CD4-positive, alpha-beta T cell treated with Interleukin-12 subunit alpha and Interleukin-12 subunit beta, for 1 hour (primary cell): ENCODE measurements around the gene ZNF865.
A peak's percentile ranks its signal among the peaks of the same experiment; 100 is the strongest.

ENCODE experiments used
- DNase-seq: peaks from one replicate; pipeline ENCODE4 v3.0.0-alpha.2; 2020

ZNF865 gene

GRCh38 chr19:55647732-55648584 is 42.5 kb downstream of the ZNF865 start, which contains the start of gene CCDC106:
TSS of gene CCDC106 (plus strand) at chr19:55648212. CDS start at chr19:55649047, 835 bp downstream.
- DNase-seq: peak; percentile 52

- no peak for DNase-seq
These were observed 43.3 kb downstream of the ZNF865 start for GRCh38 chr19:55648585-55649267.

GRCh38 chr19:55649268-55650125 is 44.0 kb downstream of the ZNF865 start:
- no peak for DNase-seq

DNA sequence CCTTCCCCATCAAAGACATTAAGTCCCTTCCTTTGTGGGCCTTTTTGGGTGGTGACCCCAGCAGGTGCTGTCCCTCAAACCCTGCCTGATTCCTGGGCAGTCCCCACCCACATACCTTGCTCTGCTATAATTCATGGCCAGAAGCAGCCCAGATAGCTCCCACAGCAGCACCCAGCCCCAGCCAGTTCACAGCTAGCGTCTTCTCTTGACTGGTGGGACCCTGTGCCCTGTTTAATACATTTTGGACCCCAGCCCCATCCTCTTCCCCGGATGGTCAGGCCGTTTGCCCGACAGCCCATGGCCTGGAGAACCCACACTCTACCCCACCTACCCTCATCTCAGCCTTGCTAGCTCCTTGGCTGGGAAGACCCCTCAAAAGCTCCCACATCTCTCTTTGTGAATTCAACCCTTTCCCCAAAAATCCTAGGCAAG is 44.7 kb downstream of the ZNF865 start:
- no peak for DNase-seq

GRCh38 chr19:55650602-55651230 is 45.3 kb downstream of the ZNF865 start:
- DNase-seq: no peak

GRCh38 chr19:55651236-55651635 is 45.8 kb downstream of the ZNF865 start:
- no peak for DNase-seq

- no peak for DNase-seq
These were observed 47.1 kb downstream of the ZNF865 start for GRCh38 chr19:55652311-55653128.

GRCh38 chr19:55653651-55654322 is 48.3 kb downstream of the ZNF865 start:
- peak; percentile 99 for DNase-seq

- peak; percentile 100 for DNase-seq
These were observed 48.9 kb downstream of the ZNF865 start for GRCh38 chr19:55654323-55654867.

DNA sequence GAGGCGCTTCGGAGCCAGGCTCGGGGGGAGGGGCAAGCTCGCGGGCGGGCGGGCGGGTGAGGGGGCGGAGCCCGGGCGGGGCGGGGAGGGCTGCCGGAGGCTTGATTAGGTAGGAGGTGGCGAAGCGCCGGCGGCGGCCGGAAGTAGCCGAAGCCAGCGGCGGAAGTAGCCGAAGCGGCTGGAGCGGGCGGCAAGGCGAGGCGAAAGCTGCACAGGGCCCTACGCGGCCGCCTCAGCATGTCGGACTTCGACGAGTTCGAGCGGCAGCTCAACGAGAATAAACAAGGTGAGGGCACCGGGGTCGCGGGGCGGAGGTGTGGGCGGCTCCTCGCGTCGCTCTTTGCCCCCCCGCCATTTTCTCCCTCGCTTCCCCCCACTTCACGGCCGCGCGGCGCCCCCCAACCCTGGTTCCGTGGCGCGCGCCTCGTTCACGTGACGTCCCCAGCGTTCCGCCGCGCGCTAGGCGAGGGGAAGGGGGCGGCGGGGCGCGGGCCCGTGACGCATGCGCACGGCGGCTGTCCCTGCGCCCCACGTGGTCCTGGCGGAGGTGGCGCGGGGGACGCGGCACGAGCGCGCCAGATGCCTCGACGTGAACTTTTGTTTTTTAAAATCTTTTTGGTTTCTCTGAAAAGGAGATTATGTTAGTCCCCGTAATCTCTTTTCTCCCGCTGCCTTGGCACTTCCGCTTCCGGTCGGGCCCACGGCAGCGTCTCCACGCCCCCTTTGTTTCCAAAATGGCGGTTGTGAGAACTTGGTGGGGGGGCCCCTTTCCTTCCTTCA is 49.6 kb downstream of the ZNF865 start, which contains the start of gene U2AF2:
Gene U2AF2, plus strand, starts transcription at position 168 of the 780 bp plus-strand sequence. Its CDS starts 70 bp downstream, at position 238.
- DNase-seq: peak; percentile 97

- DNase-seq: no peak
These were observed 50.2 kb downstream of the ZNF865 start for GRCh38 chr19:55655648-55656040.

DNA sequence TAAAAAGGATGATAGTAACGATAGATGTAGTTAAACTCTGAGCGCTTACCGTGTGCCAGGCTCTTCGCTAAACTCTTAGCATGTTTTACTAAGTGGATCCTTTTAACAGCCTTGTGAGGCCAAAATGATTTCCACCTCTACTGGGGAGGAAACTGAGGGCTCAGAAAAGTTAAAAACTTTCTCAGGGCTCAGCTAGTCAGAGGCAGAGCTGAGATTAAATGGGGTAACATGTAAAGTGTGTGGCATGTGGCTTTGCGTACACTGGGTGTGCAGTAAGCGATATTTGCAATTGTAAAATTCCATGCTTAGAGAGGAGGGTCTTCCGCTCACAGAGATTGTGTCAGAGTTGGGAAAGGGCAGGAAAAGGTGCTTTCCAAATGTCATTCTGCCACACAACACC is 51.1 kb downstream of the ZNF865 start:
- no peak for DNase-seq

GRCh38 chr19:55656988-55657747 is 51.7 kb downstream of the ZNF865 start:
- DNase-seq: no peak

GRCh38 chr19:55658846-55659459 is 53.5 kb downstream of the ZNF865 start:
- DNase-seq: no peak

GRCh38 chr19:55659822-55660221 is 54.4 kb downstream of the ZNF865 start:
- DNase-seq: no peak

- DNase-seq: no peak
These were observed 55.0 kb downstream of the ZNF865 start for GRCh38 chr19:55660404-55660803.

DNA sequence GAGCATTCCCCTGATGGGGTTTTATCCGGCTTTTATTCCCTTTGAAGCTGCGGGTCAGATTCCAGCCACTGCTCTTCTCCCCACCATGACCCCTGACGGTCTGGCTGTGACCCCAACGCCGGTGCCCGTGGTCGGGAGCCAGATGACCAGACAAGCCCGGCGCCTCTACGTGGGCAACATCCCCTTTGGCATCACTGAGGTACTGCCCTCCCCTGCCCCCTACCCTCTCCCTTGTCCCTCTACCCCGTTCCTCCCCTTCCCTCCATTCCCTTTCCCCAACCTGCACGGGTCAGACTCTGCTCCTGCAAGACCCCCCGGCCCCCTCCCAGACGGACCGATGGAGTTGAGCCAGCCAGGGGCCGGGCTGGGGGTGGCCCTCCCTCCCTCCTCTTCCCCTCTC is 55.5 kb downstream of the ZNF865 start:
- no peak for DNase-seq

DNA sequence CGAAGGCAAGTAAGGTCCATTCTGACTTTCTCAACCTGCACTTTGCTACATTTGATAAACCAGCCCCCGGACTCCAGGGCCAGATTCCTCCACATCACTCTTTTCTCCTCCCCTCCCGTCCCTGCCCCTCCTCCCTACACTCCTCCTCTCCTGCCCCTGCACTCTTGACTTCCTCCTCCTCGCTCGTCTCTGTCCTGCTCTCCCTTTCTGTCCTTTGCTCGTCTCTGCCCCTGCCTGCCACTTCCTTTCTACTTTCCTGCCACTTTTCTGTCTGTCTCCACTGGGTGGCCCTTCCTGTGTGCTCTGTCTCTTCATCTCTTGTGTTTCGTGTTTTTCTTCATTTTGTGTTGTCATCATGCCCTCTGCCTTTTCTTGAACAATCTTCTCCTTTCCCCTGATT is 56.4 kb downstream of the ZNF865 start:
- no peak for DNase-seq
